PC-9 (cell line): ENCODE measurements around the gene TMEM17. TPM values are rescaled to one million over a fixed set of nuclear protein-coding genes. Genes with fewer than 3 reads are reported as not detected.

Experiments
- BruUV-seq: library from RNA; stranded (reverse); fragments of 400-500 nt; replicated peaks from 2 replicates; lab custom pipeline; 2021; lab: Mats Ljungman, UMichigan
- CTCF ChIA-PET: fragments of 300-600 bp; sonication (Branson Sonifier 250); formaldehyde crosslinking; loops from one replicate; lab custom pipeline; 2022; ENCODE audit warnings: antibody characterized with exemption; lab: Charles Lee
- POLR2A ChIA-PET: fragments of 300-600 bp; sonication (Branson Sonifier 250); formaldehyde crosslinking; loops from one replicate; lab custom pipeline; 2022; ENCODE audit warnings: antibody characterized with exemption; ENCODE audit not compliant: unreplicated experiment; lab: Charles Lee
- DNase-seq, 2 experiments: peaks; one replicate each; pipeline versions ENCODE4 v3.0.0 to v3.0.0-alpha.2; 2015 to 2022; ENCODE audit warnings: mixed read lengths in 1 of 2
- H2AFZ ChIP-seq: fragments of 200-600 bp; sonication (generic); 2 replicates; pipeline ENCODE4 v1.8.1; 2017; ENCODE audit warnings: antibody characterized with exemption
- H3F3A ChIP-seq: fragments of 200-600 bp; sonication (generic); 2 replicates; pipeline ENCODE4 v1.8.1; 2017; ENCODE audit warnings: antibody characterized with exemption, mild to moderate bottlenecking, low read depth; ENCODE audit not compliant: insufficient read depth
- H3K27ac ChIP-seq: fragments of 200-600 bp; sonication (generic); 2 replicates; pipeline ENCODE4 v1.6.1; 2016; ENCODE audit warnings: mixed run types
- H3K27me3 ChIP-seq: fragments of 200-600 bp; sonication (generic); 2 replicates; pipeline ENCODE4 v1.6.1; 2016; ENCODE audit warnings: low read depth, mixed run types; ENCODE audit not compliant: insufficient read depth
- H3K36me3 ChIP-seq: fragments of 200-600 bp; sonication (generic); 2 replicates; pipeline ENCODE4 v1.6.1; 2016; ENCODE audit warnings: low read depth, mixed run types
- H3K4me1 ChIP-seq: fragments of 200-600 bp; sonication (generic); replicated peaks from 2 replicates; pipeline ENCODE4 v1.6.1; 2016; ENCODE audit warnings: mixed run types; ENCODE audit not compliant: insufficient read depth
- H3K4me2 ChIP-seq: fragments of 200-600 bp; sonication (generic); 2 replicates; pipeline ENCODE4 v1.6.1; 2017; ENCODE audit warnings: mixed run types
- H3K4me3 ChIP-seq: fragments of 200-600 bp; sonication (generic); 2 replicates; pipeline ENCODE4 v1.6.1; 2016; ENCODE audit warnings: mixed run types
- H3K79me2 ChIP-seq: fragments of 200-600 bp; sonication (generic); 2 replicates; pipeline ENCODE4 v1.6.1; 2017; ENCODE audit warnings: low read depth, mixed run types
- H3K9me2 ChIP-seq: fragments of 200-600 bp; sonication (generic); 2 replicates; pipeline ENCODE4 v1.8.1; 2017; ENCODE audit warnings: mild to moderate bottlenecking; ENCODE audit not compliant: insufficient read depth
- H3K9me3 ChIP-seq: fragments of 200-600 bp; sonication (generic); 2 replicates; pipeline ENCODE4 v1.8.1; 2016; ENCODE audit warnings: low read depth; ENCODE audit not compliant: insufficient read depth
- H4K20me1 ChIP-seq: fragments of 200-600 bp; sonication (generic); 2 replicates; pipeline ENCODE4 v1.8.1; 2017; ENCODE audit not compliant: insufficient read depth
- CTCF ChIP-seq: fragments of 200-600 bp; sonication (generic); conservative IDR thresholded peaks from 2 replicates; pipeline ENCODE4 v1.6.1; 2017; ENCODE audit warnings: mixed run types, antibody characterized with exemption, mild to moderate bottlenecking, moderate library complexity
- EZH2 ChIP-seq: fragments of 200-600 bp; sonication (generic); IDR thresholded peaks from 2 replicates; pipeline ENCODE4 v1.8.0; 2017; ENCODE audit warnings: antibody characterized with exemption, low read depth
- intact Hi-C: fragments of 100-400 bp; cut with micrococcal nuclease; formaldehyde crosslinking; loops from one replicate; pipeline ENCODE4 v1.10.0; 2022; ENCODE audit not compliant: unreplicated experiment
- total RNA-seq: library from RNA; stranded (reverse); gene quantifications from 2 replicates; pipeline ENCODE4 v1.2.3, GENCODE V29; 2021

Gene TMEM17
- total RNA-seq, 1 experiment from 2014 or later: 11.0 TPM

- peak overlapping the region; percentile 45; the same call in 1 of the 2 replicates for H3K4me2 ChIP-seq
- no peaks in the 10 kb centered on the region for H3K79me2 ChIP-seq
- H3K4me3 ChIP-seq: no peak overlapping the region
- TF ChIP-seq EZH2: no peak
- TF ChIP-seq CTCF: no peak
- TSS peak; percentile 49 for BruUV-seq
- H3K27me3 ChIP-seq: no peaks in the 10 kb centered on the region
- H3K36me3 ChIP-seq: peaks cover 7% of the 10 kb centered on the region; the same call in 1 of the 2 replicates
- no peak for DNase-seq
- intact Hi-C loops: loop anchor here (1.0 kb wide), 1 partner anchor 77 kb away; no protein-coding TSS in a partner anchor
- H3K27ac ChIP-seq: peak overlapping the region; percentile 97
- H3F3A ChIP-seq: peaks cover 24% of the 10 kb centered on the region
- peaks cover 44% of the 10 kb centered on the region for H3K4me1 ChIP-seq
- no peaks in the 10 kb centered on the region for H3K9me3 ChIP-seq
- H3K9me2 ChIP-seq: peaks cover 6% of the 10 kb centered on the region; the same call in 1 of the 2 replicates
- H4K20me1 ChIP-seq: no peaks in the 10 kb centered on the region
- H2AFZ ChIP-seq: no peak overlapping the region
- ChIA-PET POLR2A (no interaction called here), CTCF (no interaction called here)
Observed at GRCh38 chr2:62501069-62501468, 4.9 kb downstream of the TMEM17 start.

GRCh38 chr2:62499430-62500060 lies 6.5 kb downstream of the TMEM17 start:
- CTCF ChIA-PET: no interaction called here
- peaks cover 7% of the 10 kb centered on the region; the same call in 1 of the 2 replicates for H3K36me3 ChIP-seq
- H4K20me1 ChIP-seq: no peaks in the 10 kb centered on the region
- H3K79me2 ChIP-seq: no peaks in the 10 kb centered on the region
- no peak overlapping the region for H3K27ac ChIP-seq
- peaks cover 6% of the 10 kb centered on the region; the same call in 1 of the 2 replicates for H3K9me2 ChIP-seq
- H3K4me3 ChIP-seq: no peak overlapping the region
- H2AFZ ChIP-seq: no peak overlapping the region
- TF ChIP-seq EZH2: no peak
- TF ChIP-seq CTCF: no peak
- intact Hi-C loops: no loop called here
- no peaks in the 10 kb centered on the region for H3K9me3 ChIP-seq
- H3K27me3 ChIP-seq: no peaks in the 10 kb centered on the region
- no TSS peak for BruUV-seq
- POLR2A ChIA-PET: no interaction called here
- H3K4me1 ChIP-seq: peaks cover 35% of the 10 kb centered on the region
- H3K4me2 ChIP-seq: no peak overlapping the region
- DNase-seq: no peak
- peaks cover 19% of the 10 kb centered on the region for H3F3A ChIP-seq

GRCh38 chr2:62498739-62499138 lies 7.3 kb downstream of the TMEM17 start:
- Histone ChIP-seq H3K36me3 (peaks cover 7% of the 10 kb centered on the region; the same call in 1 of the 2 replicates), H3K4me1 (peaks cover 31% of the 10 kb centered on the region), H3F3A (peaks cover 19% of the 10 kb centered on the region), H3K9me3 (no peaks in the 10 kb centered on the region), H3K4me3 (no peak overlapping the region), H3K4me2 (no peak overlapping the region), H3K79me2 (no peaks in the 10 kb centered on the region), H4K20me1 (no peaks in the 10 kb centered on the region), H2AFZ (no peak overlapping the region), H3K27me3 (no peaks in the 10 kb centered on the region), H3K27ac (no peak overlapping the region), H3K9me2 (peaks cover 2% of the 10 kb centered on the region; the same call in 1 of the 2 replicates)
- BruUV-seq: no TSS peak
- ChIA-PET CTCF (no interaction called here), POLR2A (no interaction called here)
- intact Hi-C loops: no loop called here
- no peak for DNase-seq
- no peak for TF ChIP-seq CTCF
- TF ChIP-seq EZH2: no peak
